Measurements from ENCODE around the gene FAM124B. TPM values are rescaled to one million over a fixed set of nuclear protein-coding genes. Genes with fewer than 3 reads are reported as not detected.

The FAM124B gene
- total RNA-seq, 1 donor from 2014 or later = not detected

- Mint-ChIP-seq H3K27me3 (ENCODE audit: unreplicated experiment) (peaks cover 4% of the 10 kb centered on the region), H3K4me3 (ENCODE audit: unreplicated experiment) (no peak overlapping the region), H3K27ac (ENCODE audit: unreplicated experiment) (no peak overlapping the region), H3K9me3 (ENCODE audit: unreplicated experiment) (no peaks in the 10 kb centered on the region), H3K4me1 (ENCODE audit: unreplicated experiment) (no peaks in the 10 kb centered on the region), H3K36me3 (ENCODE audit: unreplicated experiment) (no peaks in the 10 kb centered on the region)
- no peak for TF ChIP-seq CTCF (IDR thresholded peaks at IDR 0.05)
- DNase-seq (ENCODE audit: extremely low spot score, unreplicated experiment) = no peak
These were observed 20.2 kb downstream of the FAM124B start for GRCh38 chr2:224381521-224382279.

GRCh38 chr2:224379986-224380385 lies 21.9 kb downstream of the FAM124B start:
- Mint-ChIP-seq H3K27ac (ENCODE audit: unreplicated experiment) (no peak overlapping the region), H3K4me3 (ENCODE audit: unreplicated experiment) (no peak overlapping the region), H3K4me1 (ENCODE audit: unreplicated experiment) (no peaks in the 10 kb centered on the region), H3K9me3 (ENCODE audit: unreplicated experiment) (no peaks in the 10 kb centered on the region), H3K27me3 (ENCODE audit: unreplicated experiment) (peaks cover 11% of the 10 kb centered on the region), H3K36me3 (ENCODE audit: unreplicated experiment) (no peaks in the 10 kb centered on the region)
- no peak for DNase-seq (ENCODE audit: extremely low spot score, unreplicated experiment)
- TF ChIP-seq CTCF (IDR thresholded peaks at IDR 0.05) = no peak

- Mint-ChIP-seq H3K4me3 (ENCODE audit: unreplicated experiment) (no peak overlapping the region), H3K4me1 (ENCODE audit: unreplicated experiment) (no peaks in the 10 kb centered on the region), H3K27ac (ENCODE audit: unreplicated experiment) (no peak overlapping the region), H3K36me3 (ENCODE audit: unreplicated experiment) (no peaks in the 10 kb centered on the region), H3K9me3 (ENCODE audit: unreplicated experiment) (no peaks in the 10 kb centered on the region), H3K27me3 (ENCODE audit: unreplicated experiment) (peaks cover 15% of the 10 kb centered on the region)
- DNase-seq (ENCODE audit: extremely low spot score, unreplicated experiment) = no peak
- TF ChIP-seq CTCF (IDR thresholded peaks at IDR 0.05) = no peak
These were observed 22.7 kb downstream of the FAM124B start for GRCh38 chr2:224379172-224379571.

- no peak for TF ChIP-seq CTCF (IDR thresholded peaks at IDR 0.05)
These were observed 23.2 kb downstream of the FAM124B start for GRCh38 chr2:224378701-224379097.

GRCh38 chr2:224377751-224378700 lies 23.9 kb downstream of the FAM124B start:
- no peaks in the 10 kb centered on the region for H3K9me3 Mint-ChIP-seq (ENCODE audit: unreplicated experiment)
- no peak for DNase-seq (ENCODE audit: extremely low spot score, unreplicated experiment)
- no peak overlapping the region for H3K27ac Mint-ChIP-seq (ENCODE audit: unreplicated experiment)
- peak; percentile 25 for TF ChIP-seq CTCF (IDR thresholded peaks at IDR 0.05)
- peaks cover 11% of the 10 kb centered on the region for H3K27me3 Mint-ChIP-seq (ENCODE audit: unreplicated experiment)
- H3K36me3 Mint-ChIP-seq (ENCODE audit: unreplicated experiment) = no peaks in the 10 kb centered on the region
- H3K4me3 Mint-ChIP-seq (ENCODE audit: unreplicated experiment) = no peak overlapping the region
- H3K4me1 Mint-ChIP-seq (ENCODE audit: unreplicated experiment) = no peaks in the 10 kb centered on the region

More at GRCh38 chr2:224378701-224379097, 23.2 kb downstream of the FAM124B start:
- DNase-seq (ENCODE audit: extremely low spot score, unreplicated experiment) = no peak
- Mint-ChIP-seq H3K36me3 (ENCODE audit: unreplicated experiment) (no peaks in the 10 kb centered on the region), H3K27ac (ENCODE audit: unreplicated experiment) (no peak overlapping the region), H3K4me1 (ENCODE audit: unreplicated experiment) (no peaks in the 10 kb centered on the region), H3K27me3 (ENCODE audit: unreplicated experiment) (peaks cover 15% of the 10 kb centered on the region), H3K9me3 (ENCODE audit: unreplicated experiment) (no peaks in the 10 kb centered on the region), H3K4me3 (ENCODE audit: unreplicated experiment) (no peak overlapping the region)

Measured in osteocyte (in vitro differentiated cells).